Activated effector memory CD4-positive, alpha-beta T cell treated with Interleukin-2 at 50 U/mL for 16 hours (primary cell): ENCODE data around the gene BCL2L1.

Source experiments
- DNase-seq: peaks from one replicate; pipeline ENCODE4 v3.0.0-alpha.2; 2020

Gene BCL2L1

GRCh38 chr20:31723319-31724078 lies 831 bp upstream of the BCL2L1 start:
- DNase-seq: peak; percentile 96

GRCh38 chr20:31723069-31723318 lies 326 bp upstream of the BCL2L1 start:
- DNase-seq: no peak

- no peak for DNase-seq
These were observed 1.0 kb downstream of the BCL2L1 start for GRCh38 chr20:31721408-31722256.

- peak; percentile 20 for DNase-seq
These were observed 1.9 kb downstream of the BCL2L1 start for GRCh38 chr20:31720486-31721407.

GRCh38 chr20:31719644-31720485 lies 2.8 kb downstream of the BCL2L1 start:
- no peak for DNase-seq

- no peak for DNase-seq
These were observed 3.6 kb downstream of the BCL2L1 start for GRCh38 chr20:31718952-31719643.

GRCh38 chr20:31717478-31718201 lies 5.0 kb downstream of the BCL2L1 start:
- no peak for DNase-seq

GRCh38 chr20:31716818-31717477 lies 5.7 kb downstream of the BCL2L1 start:
- no peak for DNase-seq

- DNase-seq: no peak
These were observed 6.3 kb downstream of the BCL2L1 start for GRCh38 chr20:31716351-31716750.

GRCh38 chr20:31715766-31716165 lies 6.9 kb downstream of the BCL2L1 start:
- no peak for DNase-seq

GRCh38 chr20:31713312-31714273 lies 9.1 kb downstream of the BCL2L1 start:
- no peak for DNase-seq

GRCh38 chr20:31712564-31713311 lies 9.9 kb downstream of the BCL2L1 start:
- DNase-seq: no peak

- DNase-seq: no peak
These were observed 10.5 kb downstream of the BCL2L1 start for GRCh38 chr20:31712112-31712553.

- no peak for DNase-seq
These were observed 11.2 kb downstream of the BCL2L1 start for GRCh38 chr20:31711179-31712111.

- DNase-seq: no peak
These were observed 12.1 kb downstream of the BCL2L1 start for GRCh38 chr20:31710423-31711108.

- DNase-seq: no peak
These were observed 12.7 kb downstream of the BCL2L1 start for GRCh38 chr20:31709939-31710338.
